HepG2 (cell line): Measurements from ENCODE around the gene PUS3. TPM values are rescaled to one million over a fixed set of nuclear protein-coding genes. Genes with fewer than 3 reads are reported as not detected.
A peak's percentile ranks its signal among the peaks of the same experiment; 100 is the strongest.

Source experiments
- ATAC-seq: fragments of 200-7000 bp; cut with Tn5 transposase; 3 replicates; pipeline ENCODE4 v1.9.1; 2020; ENCODE audit warnings: mild to moderate bottlenecking, moderate library complexity
- BruUV-seq: library from RNA; stranded (reverse); fragments of 400-500 nt; replicated peaks from 2 replicates; lab custom pipeline; 2021; lab: Mats Ljungman, UMichigan
- CTCF ChIA-PET: fragments of 300-600 bp; formaldehyde crosslinking; extraction: SDS; loops from one replicate; lab custom pipeline; 2021; ENCODE audit warnings: low total read pairs, inconsistent platforms, low intra/inter-chr PET ratio; lab: Yijun Ruan, JAX
- POLR2A ChIA-PET: fragments of 350-600 bp; sonication (Branson Sonifier 250); formaldehyde crosslinking; loops from one replicate; lab custom pipeline; 2020; ENCODE audit warnings: antibody characterized with exemption, inconsistent platforms; lab: Yijun Ruan, JAX
- DNase-seq: peaks from one replicate; pipeline ENCODE4 v3.0.0-alpha.2; 2015; ENCODE audit warnings: low spot score
- FAIRE-seq: peaks from 3 replicates; lab custom pipeline; 2011; peaks lifted over from hg19 to GRCh38; lab: Jason Lieb, UNC
- H2AFZ ChIP-seq: one replicate; pipeline ENCODE4 v1.6.1; 2011; ENCODE audit warnings: low read length, inconsistent platforms
- H3K27ac ChIP-seq: fragments of 300-600 bp; 3 replicates; pipeline ENCODE4 v1.8.0; 2011; ENCODE audit warnings: mixed run types, mild to moderate bottlenecking, mixed read lengths, low read length, inconsistent platforms; ENCODE audit not compliant: insufficient read depth; ENCODE audit errors: extremely low read length
- H3K27me3 ChIP-seq, 2 experiments: fragments of 200-600 bp in 1 of 2; 2 replicates in 1 of 2; 3 replicates in 1 of 2; pipeline versions ENCODE4 v1.6.0 to v1.8.0; 2011; ENCODE audit warnings: low read length in 2 of 2, mild to moderate bottlenecking in 2 of 2, moderate library complexity in 2 of 2, inconsistent platforms in 1 of 2; ENCODE audit not compliant: insufficient read depth in 2 of 2, control insufficient read depth in 1 of 2
- H3K36me3 ChIP-seq, 2 experiments: fragments of 200-600 bp in 1 of 2; replicated peaks in 1 of 2; 2 replicates in 1 of 2; 3 replicates in 1 of 2; pipeline versions ENCODE4 v1.5.1 to v1.8.0; 2011; ENCODE audit warnings: low read length in 2 of 2, inconsistent platforms in 1 of 2; ENCODE audit not compliant: insufficient read depth in 2 of 2, control insufficient read depth in 1 of 2
- H3K4me1 ChIP-seq: 2 replicates; pipeline ENCODE4 v1.5.1; 2012; ENCODE audit warnings: low read length, inconsistent platforms; ENCODE audit not compliant: insufficient read depth
- H3K4me2 ChIP-seq: 2 replicates; pipeline ENCODE4 v1.6.0; 2011; ENCODE audit warnings: low read depth, low read length, inconsistent platforms
- H3K4me3 ChIP-seq, 3 experiments: fragments of 200-600 bp in 1 of 3; sonication (generic), shearing (Covaris generic) in 1 of 3; replicated peaks in 1 of 3; 2 replicates each; pipeline ENCODE4 v1.5.1; 2011 to 2016; ENCODE audit warnings: low read length in 3 of 3, inconsistent platforms in 2 of 3, low read depth in 2 of 3, mild to moderate bottlenecking in 2 of 3, control low read depth in 1 of 3, mixed read lengths in 1 of 3; ENCODE audit not compliant: insufficient read depth in 1 of 3
- H3K79me2 ChIP-seq: one replicate; pipeline ENCODE4 v1.6.1; 2011; ENCODE audit warnings: low read length, inconsistent platforms; ENCODE audit not compliant: insufficient read depth
- H3K9ac ChIP-seq: 2 replicates; pipeline ENCODE4 v1.6.0; 2011; ENCODE audit warnings: mild to moderate bottlenecking, low read depth, low read length, inconsistent platforms; ENCODE audit not compliant: insufficient read depth
- H3K9me3 ChIP-seq: 2 replicates; pipeline ENCODE4 v1.5.1; 2012; ENCODE audit warnings: mild to moderate bottlenecking, low read length
- H4K20me1 ChIP-seq: 2 replicates; pipeline ENCODE4 v1.6.0; 2011; ENCODE audit warnings: inconsistent platforms, mild to moderate bottlenecking, low read length, moderate library complexity; ENCODE audit not compliant: insufficient read depth
- ARNTL ChIP-seq: sonication (generic); formaldehyde crosslinking; IDR thresholded peaks from 2 replicates; pipeline ENCODE4 v1.4.0; 2020; ENCODE audit warnings: mild to moderate bottlenecking, missing genetic modification reagents
- HMGA1 ChIP-seq: sonication (generic); formaldehyde crosslinking; conservative IDR thresholded peaks from 2 replicates; pipeline ENCODE4 v1.4.0; 2020; ENCODE audit warnings: missing genetic modification reagents
- HMGXB4 ChIP-seq, 2 experiments: sonication (generic) in 1 of 2; formaldehyde crosslinking in 1 of 2; IDR thresholded peaks; 2 replicates each; pipeline versions ENCODE4 v1.4.0 to v1.6.1; 2018 to 2020; ENCODE audit warnings: missing genetic modification reagents in 2 of 2, borderline replicate concordance in 1 of 2, low read depth in 1 of 2, mild to moderate bottlenecking in 1 of 2, missing biosample characterization in 1 of 2
- KMT2A ChIP-seq: sonication (generic); formaldehyde crosslinking; IDR thresholded peaks from 2 replicates; pipeline ENCODE4 v1.4.0; 2020; ENCODE audit warnings: missing genetic modification reagents
- MEIS1 ChIP-seq: sonication (generic); formaldehyde crosslinking; IDR thresholded peaks from 2 replicates; pipeline ENCODE4 v1.9.0; 2021; ENCODE audit warnings: mild to moderate bottlenecking, missing genetic modification reagents, moderate library complexity, borderline replicate concordance
- MYNN ChIP-seq: sonication (generic); formaldehyde crosslinking; IDR thresholded peaks from 2 replicates; pipeline ENCODE4 v1.4.0; 2020; ENCODE audit warnings: mild to moderate bottlenecking, low read depth, missing genetic modification reagents
- NCOA1 ChIP-seq: sonication (generic); formaldehyde crosslinking; IDR thresholded peaks from 2 replicates; pipeline ENCODE4 v1.9.0; 2021; ENCODE audit warnings: missing genetic modification reagents
- NCOA2 ChIP-seq: sonication (generic); formaldehyde crosslinking; IDR thresholded peaks from 2 replicates; pipeline ENCODE4 v1.8.0; 2022; ENCODE audit warnings: inconsistent platforms
- NR2F6 ChIP-seq, 2 experiments: IDR thresholded peaks; 2 replicates each; pipeline ENCODE4 v1.6.1; 2016; ENCODE audit warnings: antibody characterized with exemption in 1 of 2, mild to moderate bottlenecking in 1 of 2
- SP4 ChIP-seq: sonication (generic); formaldehyde crosslinking; IDR thresholded peaks from 2 replicates; pipeline ENCODE4 v1.8.1; 2023; ENCODE audit warnings: mild to moderate bottlenecking, missing genetic modification reagents
- ZBTB25 ChIP-seq: IDR thresholded peaks from 2 replicates; pipeline ENCODE4 v1.6.1; 2018; ENCODE audit warnings: missing genetic modification reagents
- ZFY ChIP-seq: sonication (generic); formaldehyde crosslinking; IDR thresholded peaks from 2 replicates; pipeline ENCODE4 v1.4.0; 2020; ENCODE audit warnings: missing genetic modification reagents
- ZKSCAN5 ChIP-seq: sonication (generic); formaldehyde crosslinking; IDR thresholded peaks from 2 replicates; pipeline ENCODE4 v1.5.1; 2020; ENCODE audit warnings: mild to moderate bottlenecking, missing genetic modification reagents
- ZNF773 ChIP-seq: sonication (generic); formaldehyde crosslinking; IDR thresholded peaks from 2 replicates; pipeline ENCODE4 v1.4.0; 2020; ENCODE audit warnings: missing genetic modification reagents, borderline replicate concordance
- WGBS: methylation state at CpG from one replicate; pipeline ENCODE4 v1.1.6; 2017; ENCODE audit warnings: low lambda C conversion rate; 5-methylcytosine and 5-hydroxymethylcytosine counted together
- in situ Hi-C: cut with HindIII; loops from 2 replicates; pipeline ENCODE4 v1.10.0; 2017; ENCODE audit warnings: low pct_unique_long_range_greater_than_20kb; ENCODE audit not compliant: extremely low pct_ligation_motif_present
- intact Hi-C: fragments of 100-400 bp; cut with micrococcal nuclease; formaldehyde crosslinking; loops from one replicate; pipeline ENCODE4 v1.10.0; 2022; ENCODE audit not compliant: unreplicated experiment
- polyA plus RNA-seq, 8 experiments: library from polyadenylated mRNA; depleted of rRNA in 3 of 8; stranded (reverse) in 7 of 8; unstranded in 1 of 8; fragments of >200 nt; fragmentation: Illumina TruSeq in 4 of 8; extraction: Trizol in 4 of 8; gene quantifications; 2 replicates each; pipeline versions ENCODE4 v1.2.1 to v1.2.3, GENCODE V29; 2011 to 2016; ENCODE audit warnings: low read depth in 4 of 8, missing spikeins in 1 of 8, mixed read lengths in 1 of 8; ENCODE audit not compliant: insufficient read depth in 1 of 8
- total RNA-seq, 5 experiments: library from RNA; depleted of rRNA; stranded (reverse); fragments of >200 nt; fragmentation: Illumina TruSeq; extraction: Trizol; gene quantifications; 2 replicates each; pipeline ENCODE4 v1.2.3, GENCODE V29; 2016; ENCODE audit warnings: low read depth in 1 of 5
- TF ChIP-seq, protein P1 (sequence below): sonication (generic); formaldehyde crosslinking; IDR thresholded peaks from 2 replicates; pipeline ENCODE4 v1.4.0; 2020; ENCODE audit warnings: mild to moderate bottlenecking, missing genetic modification reagents

Gene PUS3
- total and polyA plus RNA-seq, 2 of the 13 experiments (the other 11 are each of a cell fraction or from before 2014, with no cell fraction given): 6.0 to 18.2 TPM

- FAIRE-seq (no peak), ATAC-seq (peak; percentile 15), DNase-seq (no peak)
- Histone ChIP-seq H3K27ac (no peak overlapping the region), H3K27me3 (peaks cover 0 to 3% of the 10 kb centered on the region in 2 experiments; a peak in 1 of 5 replicates), H2AFZ (no peak overlapping the region), H3K9me3 (no peaks in the 10 kb centered on the region), H4K20me1 (no peaks in the 10 kb centered on the region), H3K9ac (peak overlapping the region; percentile 40; the same call in 1 of the 2 replicates), H3K79me2 (no peaks in the 10 kb centered on the region), H3K4me3 (peak overlapping the region; percentile 36 to 64 (median 37); a peak in 4 of 6 replicates), H3K4me1 (peaks cover 43% of the 10 kb centered on the region), H3K36me3 (no peaks in the 10 kb centered on the region), H3K4me2 (peak overlapping the region; percentile 82)
- no peak for TF ChIP-seq NCOA2 (CRISPR knock-in tag)
- no peak for TF ChIP-seq ARNTL (CRISPR knock-in tag)
- TF ChIP-seq ZFY (CRISPR knock-in tag): peak; percentile 5; the same call in 1 of the 2 replicates
- TF ChIP-seq NCOA1 (CRISPR knock-in tag): no peak
- TF ChIP-seq MEIS1 (CRISPR knock-in tag): 0 out of 2 replicates have a peak, but pooled peaks have one; percentile 14
- TF ChIP-seq ZKSCAN5 (CRISPR knock-in tag): no peak
- TF ChIP-seq, protein P1, sequence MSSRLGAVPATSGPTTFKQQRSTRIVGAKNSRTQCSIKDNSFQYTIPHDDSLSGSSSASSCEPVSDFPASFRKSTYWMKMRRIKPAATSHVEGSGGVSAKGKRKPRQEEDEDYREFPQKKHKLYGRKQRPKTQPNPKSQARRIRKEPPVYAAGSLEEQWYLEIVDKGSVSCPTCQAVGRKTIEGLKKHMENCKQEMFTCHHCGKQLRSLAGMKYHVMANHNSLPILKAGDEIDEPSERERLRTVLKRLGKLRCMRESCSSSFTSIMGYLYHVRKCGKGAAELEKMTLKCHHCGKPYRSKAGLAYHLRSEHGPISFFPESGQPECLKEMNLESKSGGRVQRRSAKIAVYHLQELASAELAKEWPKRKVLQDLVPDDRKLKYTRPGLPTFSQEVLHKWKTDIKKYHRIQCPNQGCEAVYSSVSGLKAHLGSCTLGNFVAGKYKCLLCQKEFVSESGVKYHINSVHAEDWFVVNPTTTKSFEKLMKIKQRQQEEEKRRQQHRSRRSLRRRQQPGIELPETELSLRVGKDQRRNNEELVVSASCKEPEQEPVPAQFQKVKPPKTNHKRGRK: no peak
- TF ChIP-seq SP4 (CRISPR knock-in tag): no peak
- TF ChIP-seq HMGXB4 (CRISPR knock-in tag; IDR thresholded peaks at IDR 0.05; ENCODE audit: borderline replicate concordance in 1 of 2, low read depth in 1 of 2): no peak
- TF ChIP-seq ZBTB25: no peak
- TF ChIP-seq ZNF773: no peak
- TF ChIP-seq KMT2A (CRISPR knock-in tag): no peak
- no peak for TF ChIP-seq MYNN (CRISPR knock-in tag)
- no peak for TF ChIP-seq NR2F6 (IDR thresholded peaks at IDR 0.05)
- no peak for TF ChIP-seq NR2F6 (CRISPR knock-in tag; IDR thresholded peaks at IDR 0.05)
- TF ChIP-seq HMGA1 (CRISPR knock-in tag): no peak
- intact Hi-C loops: no loop called here
- BruUV-seq: no TSS peak
- 63% methylated on average over 4 of the region's 4 CpGs for WGBS
- POLR2A ChIA-PET: no interaction called here
- in situ Hi-C loops: loop anchor here (5.0 kb wide), 1 partner anchor 121 kb away; the partner anchor contains the start of gene CDON
- CTCF ChIA-PET: interaction anchor here (2.5 kb wide), 1 partner anchor 252 kb away, joined by 15 read pairs; no protein-coding TSS in a partner anchor
Observed at GRCh38 chr11:125941267-125941618, 38.2 kb upstream of the PUS3 start.
